OCI-LY7 (cell line): ENCODE measurements around the gene CARS1. TPM values are rescaled to one million over a fixed set of nuclear protein-coding genes. Genes with fewer than 3 reads are reported as not detected.

ENCODE experiments used
- BruUV-seq: library from RNA; stranded (reverse); fragments of 400-500 nt; replicated peaks from 2 replicates; lab custom pipeline; 2021; lab: Mats Ljungman, UMichigan
- CTCF ChIA-PET: fragments of 300-600 bp; sonication (Branson Sonifier 250); formaldehyde crosslinking; loops from one replicate; lab custom pipeline; 2022; ENCODE audit warnings: antibody characterized with exemption; ENCODE audit not compliant: unreplicated experiment; lab: Charles Lee
- POLR2A ChIA-PET: fragments of 300-600 bp; sonication (Branson Sonifier 250); formaldehyde crosslinking; loops from one replicate; lab custom pipeline; 2022; ENCODE audit warnings: antibody characterized with exemption; lab: Charles Lee
- DNase-seq: peaks from one replicate; pipeline ENCODE4 v3.0.0-alpha.2; 2015; ENCODE audit warnings: low spot score
- H2AFZ ChIP-seq: fragments of 200-600 bp; sonication (generic), shearing (Covaris generic); 2 replicates; pipeline ENCODE4 v1.6.1; 2014; ENCODE audit warnings: mild to moderate bottlenecking, antibody characterized with exemption, low read length, moderate library complexity
- H3K27ac ChIP-seq: fragments of 200-600 bp; sonication (generic); 2 replicates; pipeline ENCODE4 v1.5.1; 2014; ENCODE audit warnings: mixed run types, low read depth, mild to moderate bottlenecking, moderate library complexity, low read length, inconsistent platforms; ENCODE audit not compliant: poor library complexity, severe bottlenecking
- H3K36me3 ChIP-seq: fragments of 200-600 bp; sonication (generic); 2 replicates; pipeline ENCODE4 v1.6.1; 2014; ENCODE audit warnings: mild to moderate bottlenecking, antibody characterized with exemption, low read length, moderate library complexity, mixed read lengths; ENCODE audit not compliant: insufficient read depth
- H3K4me1 ChIP-seq: fragments of 200-600 bp; sonication (generic); 2 replicates; pipeline ENCODE4 v1.5.1; 2014; ENCODE audit warnings: mild to moderate bottlenecking, low read length; ENCODE audit not compliant: insufficient read depth, poor library complexity, severe bottlenecking
- H3K4me2 ChIP-seq: fragments of 200-600 bp; sonication (generic); 2 replicates; pipeline ENCODE4 v1.6.1; 2014; ENCODE audit warnings: mild to moderate bottlenecking, low read length
- H3K4me3 ChIP-seq: fragments of 200-600 bp; sonication (generic); 2 replicates; pipeline ENCODE4 v1.5.1; 2014; ENCODE audit warnings: mild to moderate bottlenecking, low read depth, low read length; ENCODE audit not compliant: poor library complexity, severe bottlenecking
- H3K79me2 ChIP-seq: fragments of 200-600 bp; sonication (generic); 2 replicates; pipeline ENCODE4 v1.6.1; 2016; ENCODE audit warnings: low read depth, mild to moderate bottlenecking, low read length, moderate library complexity, mixed read lengths; ENCODE audit not compliant: insufficient read depth
- H3K9me2 ChIP-seq: fragments of 200-600 bp; sonication (generic); 2 replicates; pipeline ENCODE4 v1.6.1; 2016; ENCODE audit warnings: mild to moderate bottlenecking, low read length, mixed read lengths; ENCODE audit not compliant: insufficient read depth
- H3K9me3 ChIP-seq: fragments of 200-600 bp; sonication (generic); 2 replicates; pipeline ENCODE4 v1.6.1; 2014; ENCODE audit warnings: mild to moderate bottlenecking, mixed run types, low read length, mixed read lengths
- H4K20me1 ChIP-seq: fragments of 200-600 bp; sonication (generic); 2 replicates; pipeline ENCODE4 v1.6.1; 2014; ENCODE audit warnings: mild to moderate bottlenecking, antibody characterized with exemption, low read length, moderate library complexity, mixed read lengths; ENCODE audit not compliant: insufficient read depth
- CTCF ChIP-seq: fragments of 200-600 bp; sonication (generic); conservative IDR thresholded peaks from 2 replicates; pipeline ENCODE4 v1.5.1; 2014; ENCODE audit warnings: mild to moderate bottlenecking, antibody characterized with exemption, low read length, moderate library complexity, mixed read lengths
- EZH2phosphoT487 ChIP-seq: fragments of 200-600 bp; sonication (generic); IDR thresholded peaks from 2 replicates; pipeline ENCODE4 v1.6.1; 2018; ENCODE audit warnings: low read depth, borderline replicate concordance, mild to moderate bottlenecking, mixed run types, antibody characterized with exemption, low read length, moderate library complexity, mixed read lengths
- intact Hi-C: fragments of 100-400 bp; cut with micrococcal nuclease; formaldehyde crosslinking; loops from one replicate; pipeline ENCODE4 v1.10.0; 2022; ENCODE audit not compliant: unreplicated experiment
- total RNA-seq, 2 experiments: library from RNA; depleted of rRNA in 1 of 2; stranded (reverse); fragments of >200 nt in 1 of 2; shearing (Covaris generic) in 1 of 2; gene quantifications; 2 replicates each; pipeline ENCODE4 v1.2.3, GENCODE V29; 2014 to 2022

Gene CARS1
- total RNA-seq, 2 experiments from 2014 or later = 58.3 to 88.8 TPM

- H3K27ac ChIP-seq = peak overlapping the region; percentile 35
- DNase-seq = no peak
- H3K4me2 ChIP-seq = peak overlapping the region; percentile 76
- H4K20me1 ChIP-seq = peaks cover 48% of the 10 kb centered on the region
- ChIA-PET CTCF (no interaction called here), POLR2A (interaction anchor here (1.0 to 2.1 kb wide), 5 partner anchors 8 to 35 kb away, joined by 3 to 8 read pairs (median 3); no protein-coding TSS in a partner anchor)
- intact Hi-C loops = no loop called here
- H3K4me1 ChIP-seq = peaks cover 22% of the 10 kb centered on the region
- H3K9me2 ChIP-seq = no peaks in the 10 kb centered on the region
- no peak for TF ChIP-seq CTCF
- TF ChIP-seq EZH2phosphoT487 = no peak
- peaks cover 84% of the 10 kb centered on the region for H3K36me3 ChIP-seq
- H2AFZ ChIP-seq = no peak overlapping the region
- peak overlapping the region; percentile 97 for H3K4me3 ChIP-seq
- no TSS peak for BruUV-seq
- H3K79me2 ChIP-seq = peaks cover 87% of the 10 kb centered on the region
- H3K9me3 ChIP-seq = no peaks in the 10 kb centered on the region; the same call in 1 of the 2 replicates
These were observed 69.1 kb downstream of the CARS1 start for GRCh38 chr11:2987881-2988861.

- H3K9me2 ChIP-seq = no peaks in the 10 kb centered on the region
- H3K27ac ChIP-seq = no peak overlapping the region
- H3K4me1 ChIP-seq = peaks cover 18% of the 10 kb centered on the region
- H4K20me1 ChIP-seq = peaks cover 44% of the 10 kb centered on the region
- peaks cover 93% of the 10 kb centered on the region for H3K36me3 ChIP-seq
- ChIA-PET POLR2A (interaction anchor here (0.7 kb wide), 1 partner anchor 607 kb away, joined by 3 read pairs; the partner anchor contains the start of gene CD81), CTCF (no interaction called here)
- no peak overlapping the region for H3K4me3 ChIP-seq
- TF ChIP-seq CTCF (no peak), EZH2phosphoT487 (no peak)
- H3K9me3 ChIP-seq = no peaks in the 10 kb centered on the region; the same call in 1 of the 2 replicates
- H3K79me2 ChIP-seq = peaks cover 100% of the 10 kb centered on the region
- H2AFZ ChIP-seq = no peak overlapping the region
- intact Hi-C loops = no loop called here
- DNase-seq = no peak
- BruUV-seq = no TSS peak
- H3K4me2 ChIP-seq = no peak overlapping the region
These were observed 73.3 kb downstream of the CARS1 start for GRCh38 chr11:2983908-2984307.
